GM12878 (cell line): ENCODE data around the gene TPRX1. TPM values are rescaled to one million over a fixed set of nuclear protein-coding genes. Genes with fewer than 3 reads are reported as not detected.

Experiments used
- CBX5 ChIP-seq: sonication (generic); IDR thresholded peaks from 2 replicates; pipeline ENCODE4 v1.6.1; 2016; ENCODE audit warnings: low read depth, moderate library complexity, mild to moderate bottlenecking, inconsistent platforms
- EED ChIP-seq: sonication (generic); IDR thresholded peaks from 2 replicates; pipeline ENCODE4 v1.6.1; 2016; ENCODE audit warnings: antibody characterized with exemption, low read depth
- MLLT1 ChIP-seq: fragments of 450-650 bp; IDR thresholded peaks from 2 replicates; pipeline ENCODE4 v1.6.1; 2016; ENCODE audit warnings: mild to moderate bottlenecking
- NKRF ChIP-seq: fragments of 450-650 bp; conservative IDR thresholded peaks from 2 replicates; pipeline ENCODE4 v1.6.1; 2017; ENCODE audit warnings: mild to moderate bottlenecking, moderate library complexity
- ZBTB11 ChIP-seq: fragments of 450-650 bp; formaldehyde crosslinking; IDR thresholded peaks from 2 replicates; pipeline ENCODE4 v1.5.0; 2022; ENCODE audit warnings: mild to moderate bottlenecking, missing genetic modification characterization
- polyA plus RNA-seq, 11 experiments: library from polyadenylated mRNA; depleted of rRNA in 4 of 11; unstranded in 6 of 11; stranded (reverse) in 5 of 11; fragments of >200 nt; fragmentation: Nextera tagmentation in 4 of 11; fragmentation: Illumina TruSeq in 1 of 11; extraction: Ambion mirVana in 4 of 11; extraction: Trizol in 1 of 11; gene quantifications; 1 replicate in 1 of 11; 2 replicates in 10 of 11; pipeline versions ENCODE4 v1.2.1 to v1.2.3, GENCODE V29; 2011 to 2016; ENCODE audit warnings: inconsistent platforms in 2 of 11, missing spikeins in 2 of 11, low read depth in 1 of 11
- total RNA-seq, 4 experiments: library from RNA; depleted of rRNA in 3 of 4; stranded (reverse); fragments of >200 nt in 3 of 4; fragmentation: Illumina TruSeq in 1 of 4; extraction: Trizol in 1 of 4; gene quantifications; 2 replicates each; pipeline versions ENCODE4 v1.2.1 to v1.2.3, GENCODE V29; 2013 to 2021

TPRX1 gene
- total and polyA plus RNA-seq, 10 of the 15 experiments (the other 5 are each of a cell fraction or from before 2014, with no cell fraction given) = not detected

GRCh38 chr19:47821460-47822020 lies 17.2 kb upstream of the TPRX1 start, which contains the start of gene CRX (continued):
- no peak for TF ChIP-seq CBX5
- no peak for TF ChIP-seq ZBTB11
- no peak for TF ChIP-seq MLLT1
- TF ChIP-seq NKRF = no peak
- no peak for TF ChIP-seq EED
- TF ChIP-seq, all 136 proteins: peak for 0
